ENCODE results near the gene TEAD2.
"Not testable (repeated sequence)": the region's sequence is repeated elsewhere in the genome, so short reads cannot be mapped to it uniquely, and the experiment has no call there.

The TEAD2 gene

DNA sequence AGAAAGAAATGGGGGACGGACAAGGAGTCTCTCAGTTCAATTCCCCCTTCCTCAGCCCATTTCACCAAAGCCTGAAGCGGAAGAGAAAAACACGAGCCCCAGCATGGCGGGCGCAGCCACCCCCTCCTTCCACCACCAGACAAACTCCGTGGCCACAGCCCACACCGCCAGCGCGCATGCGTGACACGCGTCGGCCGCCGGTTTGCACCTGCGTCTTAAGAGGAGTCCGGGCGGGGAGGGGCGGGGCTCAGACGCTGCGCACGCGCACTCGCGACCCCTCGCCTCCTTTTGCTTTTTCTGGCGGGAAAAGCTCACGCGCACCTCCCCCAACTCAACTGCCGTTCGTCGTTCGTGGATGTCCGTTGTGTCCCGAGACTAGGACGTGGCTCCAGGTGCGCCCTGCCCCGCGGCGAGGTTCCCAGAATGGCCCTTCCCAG, 25.7 kb upstream of the TEAD2 start, which contains the start of gene KASH5:
KASH5 (plus strand) TSS at position 314 of the 437 bp plus-strand sequence. CDS start 2,635 bp downstream, outside the sequence.
- peak; percentile 72 to 81 (median 76) for DNase-seq (ENCODE audit: low read depth in 3 of 3)

DNA sequence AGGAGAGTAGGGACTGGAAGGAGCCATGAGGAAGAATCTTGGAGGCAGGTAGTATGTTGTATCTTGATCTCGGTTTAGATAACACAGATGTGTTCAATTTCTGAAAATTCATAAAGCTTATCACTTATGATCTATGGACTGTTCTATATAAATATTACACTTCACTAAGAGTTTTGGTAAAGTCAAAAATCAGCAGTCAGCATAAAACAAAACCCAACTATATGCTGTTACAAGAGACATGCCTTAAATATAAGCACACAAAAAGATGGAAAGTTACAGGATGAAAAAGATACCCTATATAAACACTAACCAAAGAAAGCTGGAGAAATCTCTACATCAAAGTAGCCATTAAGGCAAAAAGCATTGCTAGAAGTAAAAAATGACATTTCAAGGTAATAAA, 21.4 kb upstream of the TEAD2 start:
- DNase-seq (ENCODE audit: low read depth in 3 of 3), result no peak

DNA sequence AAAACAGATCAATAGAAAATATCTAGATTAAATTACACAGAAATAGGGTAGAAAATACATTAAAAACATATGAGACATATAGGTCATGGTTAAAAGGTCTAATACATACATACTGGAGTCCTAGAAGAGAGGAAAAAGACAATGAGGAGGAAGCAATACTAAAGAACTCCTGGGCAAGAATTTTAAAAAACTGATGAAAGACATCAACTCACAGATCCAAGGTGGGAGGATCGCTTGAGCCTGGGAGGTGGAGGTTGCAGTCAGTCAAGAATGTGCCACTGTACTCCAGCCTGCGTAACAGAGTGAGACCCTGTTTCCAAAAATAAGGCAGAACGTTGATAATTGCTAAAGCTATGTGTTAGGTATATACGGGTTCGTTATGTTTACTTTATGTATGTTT, 20.4 kb upstream of the TEAD2 start:
- DNase-seq (ENCODE audit: low read depth in 3 of 3), result no peak

DNA sequence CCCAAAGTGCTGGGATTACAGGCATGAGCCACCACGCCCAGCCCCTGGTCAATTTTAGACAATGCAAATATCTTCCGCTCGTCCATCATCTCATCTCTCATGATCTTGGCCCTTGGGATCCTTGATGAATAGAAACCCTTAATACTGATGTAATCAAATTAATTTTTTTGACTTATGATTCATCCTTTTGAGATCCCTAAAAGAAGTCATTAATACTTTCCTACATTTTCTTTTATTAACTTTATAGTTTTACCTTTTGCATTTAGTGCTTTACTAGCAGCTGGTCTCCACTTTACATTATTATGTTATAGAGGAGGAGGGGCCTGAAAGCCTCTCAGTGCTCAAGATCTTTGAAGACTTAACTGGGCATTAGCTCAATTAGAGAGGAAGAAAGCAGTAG, 18.2 kb upstream of the TEAD2 start:
- no peak for DNase-seq (ENCODE audit: low read depth in 3 of 3)

DNA sequence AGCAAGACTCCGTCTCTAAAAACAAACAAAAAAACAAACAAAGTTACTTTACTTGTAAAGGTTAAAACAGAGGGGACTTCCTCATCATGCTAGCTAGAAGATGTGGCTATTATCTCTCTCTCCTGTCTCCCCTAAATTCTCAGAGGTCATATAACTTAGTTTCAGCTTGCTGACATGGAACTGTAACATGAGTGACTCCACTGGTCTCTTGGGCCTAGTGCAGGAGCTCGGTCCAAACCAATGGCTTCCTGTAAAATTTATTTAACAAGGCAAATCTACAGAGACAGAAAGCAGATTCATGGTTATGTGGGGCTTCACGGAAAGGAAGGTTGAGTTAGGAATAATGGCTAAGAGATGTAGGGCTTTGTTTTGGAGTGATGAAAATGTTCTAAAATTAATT, 16.3 kb upstream of the TEAD2 start:
- no peak for DNase-seq (ENCODE audit: low read depth in 3 of 3)

DNA sequence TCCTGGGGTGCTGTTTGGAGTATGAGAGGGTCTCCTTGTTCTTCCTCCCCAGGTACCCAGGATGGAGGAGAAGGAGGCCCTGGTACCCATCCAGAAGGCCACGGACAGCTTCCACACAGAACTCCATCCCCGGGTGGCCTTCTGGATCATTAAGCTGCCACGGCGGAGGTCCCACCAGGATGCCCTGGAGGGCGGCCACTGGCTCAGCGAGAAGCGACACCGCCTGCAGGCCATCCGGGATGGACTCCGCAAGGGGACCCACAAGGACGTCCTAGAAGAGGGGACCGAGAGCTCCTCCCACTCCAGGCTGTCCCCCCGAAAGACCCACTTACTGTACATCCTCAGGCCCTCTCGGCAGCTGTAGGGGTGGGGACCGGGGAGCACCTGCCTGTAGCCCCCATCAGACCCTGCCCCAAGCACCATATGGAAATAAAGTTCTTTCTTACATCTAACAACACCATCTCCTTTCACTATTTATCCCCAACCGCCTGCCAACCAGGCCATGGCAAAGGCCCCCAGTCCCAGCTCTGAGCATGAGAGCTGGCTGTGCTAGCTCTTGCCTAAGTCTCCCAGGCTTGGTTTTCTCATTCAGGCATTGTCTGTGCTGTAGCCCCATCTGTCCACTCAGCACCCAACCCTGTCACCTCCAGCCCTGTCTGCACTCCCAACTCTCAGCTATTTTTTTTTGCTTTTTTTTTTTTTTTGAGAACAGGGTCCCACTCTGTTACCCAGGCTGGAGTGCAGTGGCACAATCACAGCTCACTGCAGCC, 12.6 kb upstream of the TEAD2 start:
- DNase-seq (ENCODE audit: low read depth in 3 of 3), result no peak

- DNase-seq (ENCODE audit: low read depth in 3 of 3), result not testable (repeated sequence)
Observed at GRCh38 chr19:49373174-49373573, 11.0 kb upstream of the TEAD2 start.

- no peak for DNase-seq (ENCODE audit: low read depth in 3 of 3)
Observed at GRCh38 chr19:49371184-49371583, 9.0 kb upstream of the TEAD2 start.

DNA sequence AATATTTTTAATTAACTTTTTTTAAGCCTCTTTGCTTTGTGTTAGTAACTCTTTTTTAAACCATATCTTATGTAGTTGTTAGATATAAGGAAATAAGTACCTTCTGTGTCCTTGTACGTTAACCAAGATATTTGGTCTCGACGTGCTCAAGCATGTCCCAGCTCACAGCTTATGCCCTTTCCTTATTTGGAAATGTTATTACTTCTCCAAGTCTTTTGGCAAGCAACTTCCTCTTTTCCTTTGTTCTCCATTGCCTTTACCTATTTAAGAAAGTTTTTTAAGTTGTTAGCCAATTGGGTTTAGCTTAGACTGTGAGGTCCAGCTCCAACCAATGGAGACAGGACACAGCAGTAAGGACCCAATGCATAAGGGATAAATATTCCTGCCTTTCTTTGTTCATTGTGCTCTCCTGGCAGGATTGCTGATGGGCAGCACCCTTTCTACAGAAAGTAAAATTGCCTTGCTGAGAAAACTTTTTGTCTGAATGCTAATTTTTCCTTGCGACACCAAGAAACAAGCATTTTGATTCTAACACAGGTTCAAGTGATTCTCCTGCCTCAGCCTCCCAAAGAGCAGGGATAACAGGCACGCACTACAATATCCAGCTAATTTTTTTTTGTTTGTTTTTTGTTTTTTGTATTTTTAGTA, 6.6 kb upstream of the TEAD2 start:
- no peak for DNase-seq (ENCODE audit: low read depth in 3 of 3)

DNA sequence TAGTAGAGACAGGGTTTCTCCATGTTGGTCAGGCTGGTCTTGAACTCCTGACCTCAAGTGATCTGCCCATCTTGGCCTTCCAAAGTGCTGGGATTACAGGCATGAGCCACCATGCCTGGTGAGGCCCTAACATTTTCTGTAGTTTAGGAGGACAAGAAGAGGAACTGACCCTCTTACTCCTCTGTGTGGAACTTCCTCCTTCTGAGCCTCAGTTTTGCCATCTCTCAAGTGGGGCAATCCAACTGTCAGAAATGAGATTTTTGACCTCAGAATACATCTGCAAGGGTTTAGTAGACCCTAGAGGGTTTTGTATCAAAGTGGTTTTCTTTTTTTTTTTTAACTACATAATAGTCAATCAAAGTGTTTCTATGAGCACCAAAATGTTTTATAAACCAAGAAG, 3.9 kb upstream of the TEAD2 start:
- no peak for DNase-seq (ENCODE audit: low read depth in 3 of 3)

DNA sequence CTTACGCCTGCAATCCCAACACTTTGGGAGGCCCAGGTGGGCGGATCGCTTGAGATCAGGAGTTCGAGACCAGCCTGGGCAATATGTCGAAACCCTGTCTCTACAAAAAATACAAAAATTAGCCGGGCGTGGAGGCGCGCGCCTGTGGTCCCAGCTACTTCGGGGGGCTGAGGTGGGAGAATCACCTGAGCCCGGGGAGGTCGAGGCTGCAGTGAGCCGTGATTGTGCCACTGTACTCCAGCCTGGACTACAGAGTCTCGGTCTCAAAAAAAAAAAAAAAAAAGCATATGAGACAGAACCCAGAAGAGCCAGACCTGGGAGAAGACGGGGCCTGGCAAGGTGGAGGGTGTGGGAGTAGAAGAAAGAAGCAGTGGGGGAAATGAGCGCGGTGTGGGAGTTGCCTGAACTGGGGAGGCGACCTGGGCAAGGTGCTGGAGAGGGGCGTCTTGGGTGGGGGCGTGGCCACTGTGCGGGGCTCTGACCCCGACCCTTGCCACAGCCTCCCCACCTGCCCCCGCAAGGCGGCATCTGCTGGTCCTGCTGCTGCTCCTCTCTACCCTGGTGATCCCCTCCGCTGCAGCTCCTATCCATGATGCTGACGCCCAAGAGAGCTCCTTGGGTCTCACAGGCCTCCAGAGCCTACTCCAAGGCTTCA, 2.0 kb upstream of the TEAD2 start:
- DNase-seq (ENCODE audit: low read depth in 3 of 3), result no peak

DNA sequence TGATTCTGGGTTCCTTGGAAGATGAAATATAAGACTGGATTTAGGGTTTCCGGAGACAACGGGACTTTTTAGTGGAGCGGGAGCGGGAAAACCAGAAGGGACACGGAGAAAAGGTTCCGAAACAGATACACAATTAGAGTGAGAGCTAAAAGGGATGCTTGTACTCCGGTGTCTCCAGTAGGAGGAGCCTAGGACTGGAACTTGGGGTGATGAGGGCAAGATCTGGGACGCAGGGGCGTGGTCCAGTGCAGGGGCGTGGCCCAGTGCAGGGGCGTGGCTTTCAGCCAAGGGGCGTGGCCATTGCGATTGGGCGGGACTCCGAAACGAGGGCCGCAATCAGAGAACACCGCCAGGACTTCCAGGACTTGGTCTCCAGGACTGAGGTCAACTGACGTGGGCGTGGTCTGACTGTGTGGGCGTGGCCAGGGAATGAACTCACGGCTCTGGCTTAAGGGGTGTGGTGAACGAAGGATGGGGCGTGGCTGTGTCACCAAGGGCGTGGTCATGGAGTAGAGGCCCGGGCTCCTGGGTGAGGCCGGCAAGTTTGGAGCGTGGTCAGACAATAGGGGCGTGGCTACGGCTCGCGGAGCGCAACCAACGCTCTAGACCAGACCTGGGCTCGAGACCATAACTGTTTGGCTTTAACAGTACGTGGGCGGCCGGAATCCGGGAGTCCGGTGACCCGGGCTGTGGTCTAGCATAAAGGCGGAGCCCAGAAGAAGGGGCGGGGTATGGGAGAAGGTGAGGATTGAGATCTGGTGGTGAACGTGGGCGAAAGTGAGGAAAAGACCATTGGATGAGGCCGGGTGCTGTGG, 1.3 kb upstream of the TEAD2 start, which contains the start of gene DKKL1:
DKKL1 (plus strand) TSS at position 610 of the 815 bp plus-strand sequence; CDS start at position 732, 122 bp downstream.
- DNase-seq (ENCODE audit: low read depth in 3 of 3), result peak in 2 of 3 experiments; percentile 23 to 36

DNA sequence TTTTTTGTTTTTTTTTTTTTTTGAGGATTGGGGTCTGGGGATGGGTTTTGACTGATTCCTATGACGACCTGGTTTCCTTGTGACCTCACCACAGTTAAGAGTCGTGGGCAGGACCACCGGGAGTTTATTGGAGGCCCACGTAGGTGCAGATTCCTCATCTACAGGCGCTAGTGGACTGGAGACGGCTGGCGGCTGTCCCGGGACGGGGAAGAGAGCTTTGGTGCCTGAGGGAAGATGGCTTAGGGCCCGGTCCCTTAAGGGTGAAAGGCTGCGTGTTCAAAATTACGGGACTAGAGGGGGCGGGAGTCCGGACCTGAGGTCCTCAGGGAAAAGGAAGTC, 682 bp upstream of the TEAD2 start:
- no peak for DNase-seq (ENCODE audit: low read depth in 3 of 3)

- DNase-seq (ENCODE audit: low read depth in 3 of 3), result no peak
Observed at GRCh38 chr19:49361438-49362047, 673 bp downstream of the TEAD2 start.

DNA sequence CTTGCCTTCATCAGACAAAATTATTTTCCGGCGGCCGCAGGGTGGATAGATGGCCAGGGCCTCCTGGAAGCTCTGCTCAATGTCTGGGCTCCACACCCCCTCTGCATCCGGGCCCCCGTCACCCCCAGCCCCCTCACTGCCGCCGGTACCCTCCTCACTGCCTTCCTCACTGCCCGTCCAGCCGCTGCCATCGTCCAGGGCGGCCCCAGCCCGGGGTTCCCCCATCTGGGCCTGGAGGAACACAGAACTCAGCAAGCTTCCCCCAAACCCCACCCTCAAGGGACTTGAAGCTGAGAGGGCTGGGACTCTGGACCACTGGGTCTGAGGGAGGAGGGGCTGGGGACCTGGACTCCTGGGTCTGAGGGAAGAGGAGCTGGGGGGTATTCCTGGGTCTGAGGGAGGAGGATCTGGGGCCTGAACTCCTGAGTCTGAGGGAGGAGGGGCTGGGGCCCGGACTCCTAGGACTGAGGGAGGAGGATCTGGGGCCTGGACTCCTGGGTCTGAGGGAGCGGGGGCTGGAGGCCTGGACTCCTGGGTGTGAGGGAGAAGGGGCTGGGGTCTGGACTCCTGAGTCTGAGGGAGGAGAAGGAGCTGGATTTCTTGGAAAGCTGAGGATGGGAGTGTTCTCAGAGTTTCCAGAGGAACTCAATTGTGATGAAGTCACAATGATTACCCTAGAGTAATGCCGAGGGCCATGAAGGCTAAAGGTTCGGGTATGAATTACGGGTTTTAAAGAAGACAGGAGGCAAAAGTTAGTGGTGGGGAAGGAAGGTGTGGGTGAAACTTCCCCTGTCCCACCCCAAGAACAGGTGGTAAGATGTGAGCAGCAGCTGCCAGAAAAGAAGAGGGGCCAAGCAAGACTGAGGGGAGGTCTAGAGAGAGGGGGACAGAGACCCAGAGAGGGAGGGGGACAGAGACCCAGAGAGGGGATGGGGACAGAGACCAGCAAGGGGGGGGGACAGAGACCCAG, 2.1 kb downstream of the TEAD2 start:
- DNase-seq (ENCODE audit: low read depth in 3 of 3), result no peak

DNA sequence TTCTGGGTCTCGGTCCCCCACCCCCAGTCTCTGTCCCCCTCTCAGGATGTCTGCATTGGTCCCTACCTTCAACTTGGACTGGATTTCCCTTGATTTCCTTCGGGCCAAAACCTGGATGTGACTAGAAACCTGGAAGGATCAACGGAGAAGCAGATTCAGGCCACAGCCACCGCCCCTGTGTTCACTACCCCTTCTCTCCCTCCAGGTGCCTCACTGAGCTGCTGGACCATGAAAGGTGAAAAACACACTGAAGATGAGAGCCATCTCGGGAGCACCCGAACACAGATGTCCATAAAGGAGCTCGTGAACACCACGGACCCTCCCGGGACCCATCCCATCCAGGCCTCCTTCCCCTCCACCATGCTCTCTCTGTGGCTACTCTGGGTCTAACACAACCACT, 5.0 kb downstream of the TEAD2 start:
- DNase-seq (ENCODE audit: low read depth in 3 of 3), result no peak

DNA sequence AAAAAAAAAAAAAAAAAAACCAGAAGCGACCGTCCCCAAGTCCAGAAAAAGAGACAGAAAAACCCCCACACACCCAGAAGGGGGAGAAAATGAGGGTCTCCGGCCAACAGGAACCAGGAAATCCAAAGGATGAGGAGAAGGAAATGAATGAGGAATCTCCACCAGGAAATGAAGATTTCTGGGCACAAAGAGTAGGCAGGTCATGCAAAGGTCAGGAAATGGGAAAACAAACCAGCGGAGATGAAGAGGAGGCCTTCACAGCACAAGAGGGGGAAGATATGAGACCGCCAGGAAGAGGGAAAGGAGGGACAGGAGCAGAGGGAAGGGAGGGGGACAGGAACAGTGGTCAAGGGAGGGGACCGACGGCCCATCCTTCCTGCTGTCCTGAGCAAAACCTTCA, 5.8 kb downstream of the TEAD2 start:
- no peak for DNase-seq (ENCODE audit: low read depth in 3 of 3)

- no peak for DNase-seq (ENCODE audit: low read depth in 3 of 3)
Observed at GRCh38 chr19:49355909-49356353, 6.3 kb downstream of the TEAD2 start.

DNA sequence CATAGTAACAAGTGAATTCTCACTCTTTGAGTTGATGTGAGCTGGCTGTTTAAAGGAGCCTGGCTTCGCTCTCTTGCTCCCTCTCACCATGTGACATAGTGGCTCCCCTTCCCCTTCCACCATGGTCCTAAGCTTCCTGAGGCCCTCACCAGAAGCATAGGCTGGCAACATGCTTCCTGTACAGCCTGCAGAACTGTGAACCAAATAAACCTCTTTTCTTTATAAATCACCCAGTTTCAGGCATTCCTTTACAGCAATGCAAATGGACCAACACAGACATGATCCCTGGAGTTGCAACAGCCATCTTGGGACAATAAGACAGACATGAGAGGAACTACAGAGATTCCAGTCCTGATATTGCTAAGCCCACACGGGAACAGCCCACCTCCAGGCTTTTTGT, 12.6 kb downstream of the TEAD2 start:
- DNase-seq (ENCODE audit: low read depth in 3 of 3), result no peak
